Measurements from ENCODE around the gene NHLRC2.
"Not testable (repeated sequence)": the region's sequence is repeated elsewhere in the genome, so short reads cannot be mapped to it uniquely, and the experiment has no call there.

The NHLRC2 gene

GRCh38 chr10:113912582-113912981, 58.1 kb downstream of the NHLRC2 start:
- no peak for DNase-seq

GRCh38 chr10:113914956-113915355, 60.5 kb downstream of the NHLRC2 start:
- no peak for DNase-seq

GRCh38 chr10:113915540-113915939, 61.1 kb downstream of the NHLRC2 start:
- DNase-seq, result no peak

- DNase-seq, result no peak
Measured at GRCh38 chr10:113916053-113916452, 61.6 kb downstream of the NHLRC2 start.

GRCh38 chr10:113917636-113918035, 63.2 kb downstream of the NHLRC2 start:
- no peak for DNase-seq

GRCh38 chr10:113920114-113920513, 65.7 kb downstream of the NHLRC2 start:
- no peak for DNase-seq

- DNase-seq, result no peak
Measured at GRCh38 chr10:113920875-113921274, 66.4 kb downstream of the NHLRC2 start.

- DNase-seq, result no peak
Measured at GRCh38 chr10:113921561-113922370, 67.3 kb downstream of the NHLRC2 start.

- DNase-seq, result no peak
Measured at GRCh38 chr10:113922787-113923570, 68.5 kb downstream of the NHLRC2 start.

GRCh38 chr10:113924186-113924585, 69.7 kb downstream of the NHLRC2 start:
- no peak for DNase-seq

GRCh38 chr10:113924664-113925063, 70.2 kb downstream of the NHLRC2 start:
- DNase-seq, result no peak

GRCh38 chr10:113927440-113927839, 73.0 kb downstream of the NHLRC2 start:
- no peak for DNase-seq

GRCh38 chr10:113928830-113929229, 74.4 kb downstream of the NHLRC2 start:
- DNase-seq, result no peak

- no peak for DNase-seq
Measured at GRCh38 chr10:113929522-113929921, 75.1 kb downstream of the NHLRC2 start.

- DNase-seq, result no peak
Measured at GRCh38 chr10:113930482-113931057, 76.1 kb downstream of the NHLRC2 start.

GRCh38 chr10:113932854-113933253, 78.4 kb downstream of the NHLRC2 start:
- no peak for DNase-seq

- no peak for DNase-seq
Measured at GRCh38 chr10:113933894-113934532, 79.6 kb downstream of the NHLRC2 start.

GRCh38 chr10:113937258-113937657, 82.8 kb downstream of the NHLRC2 start:
- no peak for DNase-seq

- DNase-seq, result no peak
Measured at GRCh38 chr10:113937756-113938155, 83.3 kb downstream of the NHLRC2 start.

- no peak for DNase-seq
Measured at GRCh38 chr10:113939212-113939860, 84.9 kb downstream of the NHLRC2 start.

GRCh38 chr10:113941140-113941539, 86.7 kb downstream of the NHLRC2 start:
- no peak for DNase-seq

- not testable (repeated sequence) for DNase-seq
Measured at GRCh38 chr10:113943196-113943595, 88.7 kb downstream of the NHLRC2 start.
